ENCODE data around the gene PRMT7. TPM values are rescaled to one million over a fixed set of nuclear protein-coding genes. Genes with fewer than 3 reads are reported as not detected.

The PRMT7 gene
- total RNA-seq, 3 donors from 2014 or later: 38.4 to 53.4 (median 41.0) TPM

DNA sequence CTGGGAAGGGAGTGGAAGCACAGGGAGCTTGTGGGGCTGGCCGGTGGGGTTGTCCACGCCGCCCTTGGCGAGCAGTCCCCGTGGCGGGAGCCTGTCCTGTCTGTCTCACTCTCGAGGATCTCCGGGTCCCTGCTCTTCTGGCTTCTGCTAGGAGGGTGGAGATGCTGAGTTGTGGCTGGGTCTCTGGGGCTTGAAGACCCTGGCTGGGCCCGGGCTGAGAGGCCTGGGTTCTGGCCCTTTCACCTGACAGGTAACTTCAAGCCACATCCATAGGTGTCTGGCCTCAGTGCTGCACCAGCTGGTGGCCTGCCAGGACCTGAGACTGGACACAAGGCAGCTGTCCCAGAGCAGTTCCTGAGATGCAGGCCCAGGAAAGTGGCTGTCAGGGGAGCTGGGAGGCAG, 46.7 kb downstream of the PRMT7 start:
- intact Hi-C loops (cut with DNase I; ENCODE audit: low total_unique reads): no loop called here
- TF ChIP-seq CTCF (IDR thresholded peaks at IDR 0.05) (no peak), POLR2AphosphoS5 (IDR thresholded peaks at IDR 0.05) (no peak), POLR2A (IDR thresholded peaks at IDR 0.05) (no peak)
- Histone ChIP-seq H3K36me3 (peaks cover 3% of the 10 kb centered on the region), H3K27ac (no peak overlapping the region), H3K4me1 (no peaks in the 10 kb centered on the region), H3K9me3 (no peaks in the 10 kb centered on the region), H3K27me3 (no peaks in the 10 kb centered on the region), H3K4me3 (no peak overlapping the region)
- DNase-seq (ENCODE audit: low spot score in 2 of 2): no peak

DNA sequence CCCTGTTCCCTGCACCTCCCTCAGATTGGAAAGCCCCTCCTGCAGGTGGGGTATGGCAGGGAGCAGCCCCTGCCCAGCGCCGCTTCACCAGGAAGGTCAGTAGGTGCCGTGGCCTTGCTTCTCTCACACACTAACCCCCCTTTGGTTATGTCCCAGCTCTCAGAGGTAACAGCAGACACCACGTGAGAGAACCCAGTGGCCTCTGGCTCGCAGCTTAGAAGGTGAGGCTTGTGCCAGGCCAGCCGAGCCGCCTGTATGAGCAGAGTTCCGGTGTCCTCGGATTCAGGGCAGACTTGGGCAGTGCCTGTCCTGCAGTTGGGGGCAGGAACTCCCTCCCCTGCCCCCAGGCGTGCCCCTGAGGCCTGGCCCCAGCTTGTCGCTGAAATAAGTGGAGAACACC, 47.1 kb downstream of the PRMT7 start:
- Histone ChIP-seq H3K9me3 (no peaks in the 10 kb centered on the region), H3K4me3 (no peak overlapping the region), H3K36me3 (peaks cover 3% of the 10 kb centered on the region), H3K27ac (no peak overlapping the region), H3K4me1 (no peaks in the 10 kb centered on the region), H3K27me3 (no peaks in the 10 kb centered on the region)
- TF ChIP-seq CTCF (IDR thresholded peaks at IDR 0.05): no peak
- no peak for TF ChIP-seq POLR2A (IDR thresholded peaks at IDR 0.05)
- no peak for TF ChIP-seq POLR2AphosphoS5 (IDR thresholded peaks at IDR 0.05)
- no peak for DNase-seq (ENCODE audit: low spot score in 2 of 2)
- intact Hi-C loops (cut with DNase I; ENCODE audit: low total_unique reads): no loop called here

DNA sequence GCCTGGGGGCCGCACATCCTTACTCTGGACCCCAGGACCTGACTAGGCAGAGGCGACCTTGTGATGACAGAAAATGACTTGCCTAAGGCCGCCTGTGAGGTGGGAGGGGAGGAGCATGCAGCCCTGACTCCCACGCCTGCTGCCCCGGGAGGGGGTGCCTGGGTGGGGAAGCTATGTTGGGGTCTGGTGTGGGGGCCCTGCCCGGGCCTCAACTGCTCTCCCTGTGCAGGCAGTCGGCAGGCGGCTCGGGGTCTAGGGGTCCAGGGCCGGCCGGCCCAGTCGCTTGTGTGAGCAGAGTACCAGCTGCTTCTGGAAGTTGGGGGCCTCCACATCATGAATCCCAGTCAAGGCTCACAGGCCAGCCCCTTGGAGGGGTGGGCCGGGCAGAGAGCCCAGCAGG, 48.1 kb downstream of the PRMT7 start:
- Histone ChIP-seq H3K27ac (no peak overlapping the region), H3K4me3 (no peak overlapping the region), H3K36me3 (peaks cover 3% of the 10 kb centered on the region), H3K9me3 (no peaks in the 10 kb centered on the region), H3K4me1 (no peaks in the 10 kb centered on the region), H3K27me3 (no peaks in the 10 kb centered on the region)
- TF ChIP-seq CTCF (IDR thresholded peaks at IDR 0.05): no peak
- no peak for TF ChIP-seq POLR2A (IDR thresholded peaks at IDR 0.05)
- TF ChIP-seq POLR2AphosphoS5 (IDR thresholded peaks at IDR 0.05): no peak
- no peak for DNase-seq (ENCODE audit: low spot score in 2 of 2)
- intact Hi-C loops (cut with DNase I; ENCODE audit: low total_unique reads): no loop called here

DNA sequence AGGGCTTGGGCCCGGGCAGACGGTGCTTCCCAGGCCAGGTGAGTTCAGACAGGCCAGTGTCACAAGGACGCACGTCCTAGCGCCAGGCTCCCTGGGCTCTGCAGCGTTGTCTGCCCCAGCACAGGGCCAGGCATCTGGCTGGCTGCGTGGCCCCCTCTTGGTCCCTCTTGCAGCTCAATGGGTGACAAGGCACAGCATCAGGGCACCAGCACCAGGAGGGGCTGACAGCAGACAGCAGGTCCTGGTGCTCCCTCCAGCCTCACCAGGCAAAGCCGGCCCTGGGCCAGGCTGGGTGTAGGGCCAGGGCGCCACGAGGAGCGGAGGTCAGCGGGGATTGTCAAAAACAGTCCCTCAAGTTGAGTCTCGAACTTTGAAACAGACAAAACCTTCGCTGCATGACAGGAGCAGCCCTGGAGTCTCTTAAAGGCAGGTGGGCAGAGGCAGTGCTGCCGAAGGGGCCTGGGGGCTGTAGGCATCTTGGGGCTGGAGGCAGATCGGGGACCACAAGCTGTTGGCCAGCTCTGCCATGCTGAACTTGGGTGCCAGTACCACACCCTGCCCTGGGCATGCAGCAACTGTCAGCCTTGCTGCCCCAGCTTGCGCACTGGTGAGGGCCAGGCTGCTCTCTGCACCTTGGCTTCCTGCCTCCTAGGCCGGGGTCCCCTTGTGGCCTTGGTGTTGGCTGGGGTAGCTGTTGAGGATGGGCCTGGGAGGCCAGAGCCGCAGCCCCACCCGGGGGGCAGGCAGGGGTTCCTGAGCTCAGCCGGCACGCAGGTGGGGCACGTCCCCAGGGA, 48.8 kb downstream of the PRMT7 start:
- no peaks in the 10 kb centered on the region for H3K4me1 ChIP-seq
- no peak overlapping the region for H3K27ac ChIP-seq
- no peak for DNase-seq (ENCODE audit: low spot score in 2 of 2)
- H3K27me3 ChIP-seq: no peaks in the 10 kb centered on the region
- TF ChIP-seq POLR2A (IDR thresholded peaks at IDR 0.05) (no peak), CTCF (IDR thresholded peaks at IDR 0.05) (no peak), POLR2AphosphoS5 (IDR thresholded peaks at IDR 0.05) (no peak)
- intact Hi-C loops (cut with DNase I; ENCODE audit: low total_unique reads): no loop called here
- H3K36me3 ChIP-seq: peaks cover 3% of the 10 kb centered on the region
- H3K4me3 ChIP-seq: no peak overlapping the region
- H3K9me3 ChIP-seq: no peaks in the 10 kb centered on the region

DNA sequence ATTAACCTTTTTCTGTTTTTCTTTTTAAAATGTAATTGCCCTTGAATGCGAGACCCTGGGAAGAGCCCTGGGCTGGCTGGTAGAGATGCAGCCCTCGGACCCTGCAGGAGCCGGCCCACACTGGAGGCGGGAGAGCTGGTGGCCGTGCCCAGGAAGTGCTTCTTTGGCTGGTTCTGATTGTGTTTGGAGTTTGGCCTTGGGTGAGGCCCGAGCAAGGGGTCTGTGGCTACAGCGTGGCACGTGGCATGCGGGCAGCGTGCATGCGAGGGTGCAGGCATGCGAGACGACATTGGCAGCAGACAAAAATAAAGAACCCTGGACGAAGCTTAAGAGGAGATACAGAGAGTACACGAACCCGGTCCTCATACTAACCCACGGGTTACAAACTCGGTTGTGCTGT, 49.7 kb downstream of the PRMT7 start:
- no peak for TF ChIP-seq POLR2A (IDR thresholded peaks at IDR 0.05)
- TF ChIP-seq POLR2AphosphoS5 (IDR thresholded peaks at IDR 0.05): no peak
- no peak for TF ChIP-seq CTCF (IDR thresholded peaks at IDR 0.05)

More for the DNA sequence above, 49.7 kb downstream of the PRMT7 start:
- Histone ChIP-seq H3K27ac (no peak overlapping the region), H3K36me3 (peaks cover 3% of the 10 kb centered on the region), H3K27me3 (no peaks in the 10 kb centered on the region), H3K9me3 (no peaks in the 10 kb centered on the region), H3K4me1 (no peaks in the 10 kb centered on the region), H3K4me3 (no peak overlapping the region)
- intact Hi-C loops (cut with DNase I; ENCODE audit: low total_unique reads): no loop called here
- no peak for DNase-seq (ENCODE audit: low spot score in 2 of 2)
